MV-4-11 (cell line): Measurements from ENCODE around the gene FBXO27.
A peak's percentile ranks its signal among the peaks of the same experiment; 100 is the strongest.
"Not testable (repeated sequence)": the region's sequence is repeated elsewhere in the genome, so short reads cannot be mapped to it uniquely, and the experiment has no call there.

Experiments
- DNase-seq: peaks from one replicate; lab custom pipeline; 2025; lab: John Stamatoyannopoulos, UW

FBXO27 gene

GRCh38 chr19:38988627-38989026, 43.7 kb downstream of the FBXO27 start:
- DNase-seq, result not testable (repeated sequence)

- DNase-seq, result not testable (repeated sequence)
These were observed 44.6 kb downstream of the FBXO27 start for GRCh38 chr19:38987745-38988144.

- DNase-seq, result no peak
These were observed 47.1 kb downstream of the FBXO27 start for GRCh38 chr19:38985262-38985661.

- no peak for DNase-seq
These were observed 51.6 kb downstream of the FBXO27 start for GRCh38 chr19:38980583-38981374.

GRCh38 chr19:38979812-38980211, 52.5 kb downstream of the FBXO27 start:
- no peak for DNase-seq

- DNase-seq, result no peak
These were observed 54.0 kb downstream of the FBXO27 start for GRCh38 chr19:38978326-38978689.

- peak; percentile 75 for DNase-seq
These were observed 54.7 kb downstream of the FBXO27 start for GRCh38 chr19:38977445-38978325.

- DNase-seq, result no peak
These were observed 56.5 kb downstream of the FBXO27 start for GRCh38 chr19:38975861-38976271.

GRCh38 chr19:38975214-38975860, 57.0 kb downstream of the FBXO27 start, which contains the start of gene FBXO17:
FBXO17 (minus strand) TSS chr19:38975742; CDS start chr19:38950319, 25,423 bp downstream.
- DNase-seq, result no peak

- DNase-seq, result no peak
These were observed 57.6 kb downstream of the FBXO27 start for GRCh38 chr19:38974624-38975213.
